HepG2 (cell line): ENCODE measurements around the gene WDR93. TPM values are rescaled to one million over a fixed set of nuclear protein-coding genes. Genes with fewer than 3 reads are reported as not detected.

Experiments used
- ATAC-seq: fragments of 200-7000 bp; cut with Tn5 transposase; 3 replicates; pipeline ENCODE4 v1.9.1; 2020; ENCODE audit warnings: mild to moderate bottlenecking, moderate library complexity
- BruUV-seq: library from RNA; stranded (reverse); fragments of 400-500 nt; replicated peaks from 2 replicates; lab custom pipeline; 2021; lab: Mats Ljungman, UMichigan
- CTCF ChIA-PET: fragments of 300-600 bp; formaldehyde crosslinking; extraction: SDS; loops from one replicate; lab custom pipeline; 2021; ENCODE audit warnings: low total read pairs, inconsistent platforms, low intra/inter-chr PET ratio; lab: Yijun Ruan, JAX
- POLR2A ChIA-PET: fragments of 350-600 bp; sonication (Branson Sonifier 250); formaldehyde crosslinking; loops from one replicate; lab custom pipeline; 2020; ENCODE audit warnings: antibody characterized with exemption, inconsistent platforms; lab: Yijun Ruan, JAX
- DNase-seq: peaks from one replicate; pipeline ENCODE4 v3.0.0-alpha.2; 2015; ENCODE audit warnings: low spot score
- FAIRE-seq: peaks from 3 replicates; lab custom pipeline; 2011; peaks lifted over from hg19 to GRCh38; lab: Jason Lieb, UNC
- H2AFZ ChIP-seq: one replicate; pipeline ENCODE4 v1.6.1; 2011; ENCODE audit warnings: low read length, inconsistent platforms
- H3K27ac ChIP-seq: fragments of 300-600 bp; 3 replicates; pipeline ENCODE4 v1.8.0; 2011; ENCODE audit warnings: mixed run types, mild to moderate bottlenecking, mixed read lengths, low read length, inconsistent platforms; ENCODE audit not compliant: insufficient read depth; ENCODE audit errors: extremely low read length
- H3K27me3 ChIP-seq, 2 experiments: fragments of 200-600 bp in 1 of 2; 2 replicates in 1 of 2; 3 replicates in 1 of 2; pipeline versions ENCODE4 v1.6.0 to v1.8.0; 2011; ENCODE audit warnings: low read length in 2 of 2, mild to moderate bottlenecking in 2 of 2, moderate library complexity in 2 of 2, inconsistent platforms in 1 of 2; ENCODE audit not compliant: insufficient read depth in 2 of 2, control insufficient read depth in 1 of 2
- H3K36me3 ChIP-seq, 2 experiments: fragments of 200-600 bp in 1 of 2; replicated peaks in 1 of 2; 2 replicates in 1 of 2; 3 replicates in 1 of 2; pipeline versions ENCODE4 v1.5.1 to v1.8.0; 2011; ENCODE audit warnings: low read length in 2 of 2, inconsistent platforms in 1 of 2; ENCODE audit not compliant: insufficient read depth in 2 of 2, control insufficient read depth in 1 of 2
- H3K4me1 ChIP-seq: 2 replicates; pipeline ENCODE4 v1.5.1; 2012; ENCODE audit warnings: low read length, inconsistent platforms; ENCODE audit not compliant: insufficient read depth
- H3K4me2 ChIP-seq: 2 replicates; pipeline ENCODE4 v1.6.0; 2011; ENCODE audit warnings: low read depth, low read length, inconsistent platforms
- H3K4me3 ChIP-seq, 3 experiments: fragments of 200-600 bp in 1 of 3; sonication (generic), shearing (Covaris generic) in 1 of 3; replicated peaks in 1 of 3; 2 replicates each; pipeline ENCODE4 v1.5.1; 2011 to 2016; ENCODE audit warnings: low read length in 3 of 3, inconsistent platforms in 2 of 3, low read depth in 2 of 3, mild to moderate bottlenecking in 2 of 3, control low read depth in 1 of 3, mixed read lengths in 1 of 3; ENCODE audit not compliant: insufficient read depth in 1 of 3
- H3K79me2 ChIP-seq: one replicate; pipeline ENCODE4 v1.6.1; 2011; ENCODE audit warnings: low read length, inconsistent platforms; ENCODE audit not compliant: insufficient read depth
- H3K9ac ChIP-seq: 2 replicates; pipeline ENCODE4 v1.6.0; 2011; ENCODE audit warnings: mild to moderate bottlenecking, low read depth, low read length, inconsistent platforms; ENCODE audit not compliant: insufficient read depth
- H3K9me3 ChIP-seq: 2 replicates; pipeline ENCODE4 v1.5.1; 2012; ENCODE audit warnings: mild to moderate bottlenecking, low read length
- H4K20me1 ChIP-seq: 2 replicates; pipeline ENCODE4 v1.6.0; 2011; ENCODE audit warnings: inconsistent platforms, mild to moderate bottlenecking, low read length, moderate library complexity; ENCODE audit not compliant: insufficient read depth
- CBX1 ChIP-seq: IDR thresholded peaks from one replicate; pipeline ENCODE4 v1.6.1; 2016; ENCODE audit warnings: antibody characterized with exemption, low read depth
- CREB3 ChIP-seq: sonication (generic); formaldehyde crosslinking; IDR thresholded peaks from 2 replicates; pipeline ENCODE4 v1.5.0; 2020; ENCODE audit warnings: missing genetic modification reagents
- EZH2 ChIP-seq: conservative IDR thresholded peaks from 2 replicates; pipeline ENCODE4 v1.6.1; 2012; ENCODE audit warnings: mild to moderate bottlenecking, low read depth, low read length, moderate library complexity
- HDAC6 ChIP-seq: fragments of 200-600 bp; sonication (generic); IDR thresholded peaks from 2 replicates; pipeline ENCODE4 v1.7.0; 2017; ENCODE audit warnings: mild to moderate bottlenecking, antibody characterized with exemption, low read length, low read depth
- NCOA5 ChIP-seq: sonication (generic); formaldehyde crosslinking; IDR thresholded peaks from 2 replicates; pipeline ENCODE4 v1.4.0; 2020; ENCODE audit warnings: missing genetic modification reagents
- RNF2 ChIP-seq: fragments of 450-650 bp; conservative IDR thresholded peaks from 2 replicates; pipeline ENCODE4 v1.6.1; 2016; ENCODE audit warnings: low read depth
- TAF15 ChIP-seq: fragments of 200-400 bp; formaldehyde crosslinking; IDR thresholded peaks from one replicate; pipeline ENCODE4 v1.6.1; 2018; ENCODE audit warnings: mild to moderate bottlenecking, low read depth, low read length; ENCODE audit not compliant: poor library complexity, severe bottlenecking
- THAP7 ChIP-seq: sonication (generic); formaldehyde crosslinking; IDR thresholded peaks from 2 replicates; pipeline ENCODE4 v1.8.1; 2023; ENCODE audit warnings: mild to moderate bottlenecking, missing genetic modification reagents
- ZNF234 ChIP-seq: sonication (generic); formaldehyde crosslinking; conservative IDR thresholded peaks from 2 replicates; pipeline ENCODE4 v1.5.1; 2020; ENCODE audit warnings: mild to moderate bottlenecking, missing genetic modification reagents
- ZSCAN20 ChIP-seq: sonication (generic); formaldehyde crosslinking; IDR thresholded peaks from 2 replicates; pipeline ENCODE4 v1.4.0; 2020; ENCODE audit warnings: missing genetic modification reagents, mild to moderate bottlenecking, borderline replicate concordance
- ZSCAN29 ChIP-seq: sonication (generic); formaldehyde crosslinking; conservative IDR thresholded peaks from 2 replicates; pipeline ENCODE4 v1.4.0; 2020; ENCODE audit warnings: mild to moderate bottlenecking, missing genetic modification reagents
- WGBS: methylation state at CpG from one replicate; pipeline ENCODE4 v1.1.6; 2017; ENCODE audit warnings: low lambda C conversion rate; 5-methylcytosine and 5-hydroxymethylcytosine counted together
- in situ Hi-C: cut with HindIII; loops from 2 replicates; pipeline ENCODE4 v1.10.0; 2017; ENCODE audit warnings: low pct_unique_long_range_greater_than_20kb; ENCODE audit not compliant: extremely low pct_ligation_motif_present
- intact Hi-C: fragments of 100-400 bp; cut with micrococcal nuclease; formaldehyde crosslinking; loops from one replicate; pipeline ENCODE4 v1.10.0; 2022; ENCODE audit not compliant: unreplicated experiment
- polyA plus RNA-seq, 8 experiments: library from polyadenylated mRNA; depleted of rRNA in 3 of 8; stranded (reverse) in 7 of 8; unstranded in 1 of 8; fragments of >200 nt; fragmentation: Illumina TruSeq in 4 of 8; extraction: Trizol in 4 of 8; gene quantifications; 2 replicates each; pipeline versions ENCODE4 v1.2.1 to v1.2.3, GENCODE V29; 2011 to 2016; ENCODE audit warnings: low read depth in 4 of 8, missing spikeins in 1 of 8, mixed read lengths in 1 of 8; ENCODE audit not compliant: insufficient read depth in 1 of 8
- total RNA-seq, 5 experiments: library from RNA; depleted of rRNA; stranded (reverse); fragments of >200 nt; fragmentation: Illumina TruSeq; extraction: Trizol; gene quantifications; 2 replicates each; pipeline ENCODE4 v1.2.3, GENCODE V29; 2016; ENCODE audit warnings: low read depth in 1 of 5
- TF ChIP-seq, protein P1 (sequence below): sonication (generic); formaldehyde crosslinking; IDR thresholded peaks from 2 replicates; pipeline ENCODE4 v1.4.0; 2020; ENCODE audit warnings: missing genetic modification reagents, borderline replicate concordance

WDR93 gene
- total and polyA plus RNA-seq, 2 of the 13 experiments (the other 11 are each of a cell fraction or from before 2014, with no cell fraction given), result 0.07 TPM; not detected in 1

DNA sequence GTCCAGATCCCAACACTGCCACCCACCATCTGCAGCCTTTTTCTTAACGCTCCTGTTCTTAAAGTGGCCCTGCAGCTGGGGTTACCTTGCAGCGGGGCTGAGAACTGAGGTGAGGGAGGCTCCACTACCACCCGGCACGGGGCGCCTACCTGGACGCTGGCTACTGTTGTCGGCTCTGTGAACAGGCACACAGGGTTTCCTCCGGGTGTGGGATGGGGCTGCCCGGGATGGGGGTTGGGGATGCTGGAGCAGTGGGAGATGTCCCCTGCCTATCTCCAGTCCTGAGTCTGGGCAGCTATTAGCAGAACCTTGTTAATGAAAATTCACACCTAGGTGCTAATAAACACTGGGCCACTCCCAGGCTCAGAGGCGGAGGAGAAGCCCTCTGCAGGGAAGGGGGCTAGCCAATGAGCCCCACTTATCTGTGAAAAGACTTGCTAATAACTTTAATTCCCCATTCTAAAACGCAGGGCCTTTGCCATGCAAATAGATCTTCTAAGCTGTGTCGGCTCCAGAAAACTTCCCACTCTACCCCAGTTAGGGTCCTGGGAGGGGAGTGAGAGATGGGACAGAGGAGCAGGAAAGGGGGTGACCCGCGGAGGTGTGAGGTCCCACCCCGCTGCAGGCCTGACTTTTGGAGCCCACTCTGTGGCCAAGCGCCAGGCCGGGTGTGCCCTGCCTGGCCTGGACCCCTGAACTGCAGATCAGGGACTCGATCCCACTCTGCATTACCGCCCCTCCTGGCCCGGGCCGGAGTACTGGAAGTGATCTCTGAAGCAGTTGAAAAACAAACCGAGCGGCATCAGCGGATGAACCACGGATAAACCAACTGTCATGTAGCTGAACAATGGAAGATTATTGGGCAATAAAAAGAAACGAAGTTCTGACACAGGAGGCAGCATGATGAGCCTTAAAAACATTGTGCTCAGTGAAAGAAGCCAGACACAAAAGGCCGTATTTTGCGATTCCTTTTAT, 57.4 kb downstream of the WDR93 start (continued):
- no peak for TF ChIP-seq ZSCAN20 (CRISPR knock-in tag)

GRCh38 chr15:89749054-89749453, 58.4 kb downstream of the WDR93 start:
- no peaks in the 10 kb centered on the region for H3K36me3 ChIP-seq
- ChIA-PET CTCF (no interaction called here), POLR2A (no interaction called here)
- H3K79me2 ChIP-seq, result no peaks in the 10 kb centered on the region
- H3K27me3 ChIP-seq, result peaks cover 12 to 56% of the 10 kb centered on the region in 2 experiments; a peak in 4 of 5 replicates
- H4K20me1 ChIP-seq, result no peaks in the 10 kb centered on the region
- H3K4me3 ChIP-seq, result no peak overlapping the region
- no peak overlapping the region for H3K9ac ChIP-seq
- no peak for TF ChIP-seq THAP7 (CRISPR knock-in tag)
- TF ChIP-seq CBX1, result no peak
- no peak for TF ChIP-seq HDAC6
- TF ChIP-seq CREB3 (CRISPR knock-in tag), result no peak
- TF ChIP-seq EZH2, result no peak
- no peak for TF ChIP-seq ZNF234 (CRISPR knock-in tag)
- TF ChIP-seq, protein P1, sequence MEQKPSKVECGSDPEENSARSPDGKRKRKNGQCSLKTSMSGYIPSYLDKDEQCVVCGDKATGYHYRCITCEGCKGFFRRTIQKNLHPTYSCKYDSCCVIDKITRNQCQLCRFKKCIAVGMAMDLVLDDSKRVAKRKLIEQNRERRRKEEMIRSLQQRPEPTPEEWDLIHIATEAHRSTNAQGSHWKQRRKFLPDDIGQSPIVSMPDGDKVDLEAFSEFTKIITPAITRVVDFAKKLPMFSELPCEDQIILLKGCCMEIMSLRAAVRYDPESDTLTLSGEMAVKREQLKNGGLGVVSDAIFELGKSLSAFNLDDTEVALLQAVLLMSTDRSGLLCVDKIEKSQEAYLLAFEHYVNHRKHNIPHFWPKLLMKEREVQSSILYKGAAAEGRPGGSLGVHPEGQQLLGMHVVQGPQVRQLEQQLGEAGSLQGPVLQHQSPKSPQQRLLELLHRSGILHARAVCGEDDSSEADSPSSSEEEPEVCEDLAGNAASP (CRISPR knock-in tag), result no peak
- TF ChIP-seq ZSCAN29, result no peak
- no peak for TF ChIP-seq RNF2
- no peak for TF ChIP-seq TAF15
- no peak for TF ChIP-seq NCOA5 (CRISPR knock-in tag)
- WGBS, result 57% methylated on average over 7 of the region's 7 CpGs
- no peak overlapping the region for H2AFZ ChIP-seq
- ATAC-seq (no peak), FAIRE-seq (no peak), DNase-seq (no peak)
- H3K4me1 ChIP-seq, result peaks cover 8% of the 10 kb centered on the region
- no peaks in the 10 kb centered on the region for H3K9me3 ChIP-seq
- intact Hi-C loops, result no loop called here
- in situ Hi-C loops, result loop anchor here (25.0 kb wide), 1 partner anchor 338 kb away; no protein-coding TSS in a partner anchor
- no peak overlapping the region for H3K27ac ChIP-seq
- no TSS peak for BruUV-seq
- no peak overlapping the region for H3K4me2 ChIP-seq
